Activated naive CD4-positive, alpha-beta T cell treated with anti-CD3 and anti-CD28 coated beads for 36 hours (primary cell): ENCODE data around the gene EXOC6B. TPM values are rescaled to one million over a fixed set of nuclear protein-coding genes. Genes with fewer than 3 reads are reported as not detected.

ENCODE experiments used
- CTCF ChIA-PET: fragments of 350-600 bp; sonication (Branson Sonifier 250); formaldehyde crosslinking; loops from one replicate; lab custom pipeline; 2021; ENCODE audit warnings: antibody characterized with exemption; lab: Charles Lee
- DNase-seq: peaks from one replicate; pipeline ENCODE4 v3.0.0-alpha.2; 2020
- H3K27ac Mint-ChIP-seq: one replicate; pipeline ENCODE4 v1.8.0; 2021; ENCODE audit warnings: mild to moderate bottlenecking, mixed read lengths
- H3K27me3 Mint-ChIP-seq: one replicate; pipeline ENCODE4 v1.8.0; 2021; ENCODE audit warnings: low read depth, mixed read lengths
- H3K36me3 Mint-ChIP-seq: one replicate; pipeline ENCODE4 v1.8.0; 2021; ENCODE audit warnings: low read depth, mixed read lengths
- H3K4me1 Mint-ChIP-seq: one replicate; pipeline ENCODE4 v1.8.0; 2021; ENCODE audit warnings: low read depth, mixed read lengths
- H3K4me3 Mint-ChIP-seq: one replicate; pipeline ENCODE4 v1.8.0; 2021; ENCODE audit warnings: mild to moderate bottlenecking, moderate library complexity, mixed read lengths
- H3K9me3 Mint-ChIP-seq: one replicate; pipeline ENCODE4 v1.8.0; 2021; ENCODE audit warnings: mixed read lengths
- intact Hi-C: fragments of 100-400 bp; cut with micrococcal nuclease; formaldehyde crosslinking; loops from one replicate; pipeline ENCODE4 v1.15.1; 2023
- total RNA-seq, 2 experiments: library from RNA; stranded (reverse); gene quantifications; one replicate each; pipeline ENCODE4 v1.2.3, GENCODE V29; 2021

The EXOC6B gene
- total RNA-seq, 2 experiments from 2014 or later = 6.1 to 7.5 TPM

GRCh38 chr2:72827966-72828646 is 2.3 kb upstream of the EXOC6B start:
- no peak for DNase-seq
- H3K9me3 Mint-ChIP-seq = no peaks in the 10 kb centered on the region
- peaks cover 2% of the 10 kb centered on the region for H3K36me3 Mint-ChIP-seq
- H3K4me3 Mint-ChIP-seq = no peak overlapping the region
- peaks cover 26% of the 10 kb centered on the region for H3K4me1 Mint-ChIP-seq
- H3K27me3 Mint-ChIP-seq = peaks cover 2% of the 10 kb centered on the region
- CTCF ChIA-PET = no interaction called here
- intact Hi-C loops = no loop called here
- no peak overlapping the region for H3K27ac Mint-ChIP-seq

GRCh38 chr2:72827487-72827886 is 1.7 kb upstream of the EXOC6B start:
- H3K27me3 Mint-ChIP-seq = peaks cover 2% of the 10 kb centered on the region
- intact Hi-C loops = no loop called here
- H3K4me3 Mint-ChIP-seq = no peak overlapping the region
- H3K27ac Mint-ChIP-seq = no peak overlapping the region
- no peaks in the 10 kb centered on the region for H3K9me3 Mint-ChIP-seq
- CTCF ChIA-PET = interaction anchor here (0.7 kb wide), 1 partner anchor 35 kb away, joined by 4 read pairs; no protein-coding TSS in a partner anchor
- peaks cover 2% of the 10 kb centered on the region for H3K36me3 Mint-ChIP-seq
- no peak for DNase-seq
- H3K4me1 Mint-ChIP-seq = peaks cover 31% of the 10 kb centered on the region

GRCh38 chr2:72826156-72826477 is 284 bp upstream of the EXOC6B start:
- no peak overlapping the region for H3K27ac Mint-ChIP-seq
- DNase-seq = no peak
- peaks cover 4% of the 10 kb centered on the region for H3K36me3 Mint-ChIP-seq
- peak overlapping the region; percentile 94 for H3K4me3 Mint-ChIP-seq
- H3K27me3 Mint-ChIP-seq = peaks cover 2% of the 10 kb centered on the region
- CTCF ChIA-PET = no interaction called here
- peaks cover 39% of the 10 kb centered on the region for H3K4me1 Mint-ChIP-seq
- H3K9me3 Mint-ChIP-seq = no peaks in the 10 kb centered on the region
- intact Hi-C loops = no loop called here

GRCh38 chr2:72824224-72824842 is 1.5 kb downstream of the EXOC6B start:
- no peaks in the 10 kb centered on the region for H3K9me3 Mint-ChIP-seq
- peak; percentile 18 for DNase-seq
- peaks cover 42% of the 10 kb centered on the region for H3K4me1 Mint-ChIP-seq
- H3K4me3 Mint-ChIP-seq = peak overlapping the region; percentile 94
- H3K27ac Mint-ChIP-seq = no peak overlapping the region
- H3K36me3 Mint-ChIP-seq = peaks cover 6% of the 10 kb centered on the region
- no peaks in the 10 kb centered on the region for H3K27me3 Mint-ChIP-seq
- CTCF ChIA-PET = interaction anchor here (0.6 to 1.6 kb wide), 2 partner anchors 38 to 50 kb away, joined by 5 read pairs; no protein-coding TSS in a partner anchor
- intact Hi-C loops = loop anchor here (2.0 kb wide), 1 partner anchor 54 kb away; no protein-coding TSS in a partner anchor

- intact Hi-C loops = no loop called here
- Mint-ChIP-seq H3K36me3 (peaks cover 6% of the 10 kb centered on the region), H3K4me1 (peaks cover 42% of the 10 kb centered on the region), H3K27ac (no peak overlapping the region), H3K27me3 (no peaks in the 10 kb centered on the region), H3K9me3 (no peaks in the 10 kb centered on the region), H3K4me3 (no peak overlapping the region)
- CTCF ChIA-PET = interaction anchor here (0.7 to 1.5 kb wide), 5 partner anchors 10 to 152 kb away, joined by 3 to 4 read pairs (median 3); no protein-coding TSS in a partner anchor
- DNase-seq = no peak
Observed at GRCh38 chr2:72822794-72823193, 3.0 kb downstream of the EXOC6B start.

GRCh38 chr2:72821983-72822382 is 3.9 kb downstream of the EXOC6B start:
- peaks cover 6% of the 10 kb centered on the region for H3K36me3 Mint-ChIP-seq
- no peaks in the 10 kb centered on the region for H3K27me3 Mint-ChIP-seq
- peaks cover 42% of the 10 kb centered on the region for H3K4me1 Mint-ChIP-seq
- intact Hi-C loops = no loop called here
- DNase-seq = no peak
- no peak overlapping the region for H3K27ac Mint-ChIP-seq
- CTCF ChIA-PET = interaction anchor here (0.7 to 1.5 kb wide), 4 partner anchors 9 to 152 kb away, joined by 3 to 4 read pairs (median 3); no protein-coding TSS in a partner anchor
- H3K4me3 Mint-ChIP-seq = no peak overlapping the region
- H3K9me3 Mint-ChIP-seq = no peaks in the 10 kb centered on the region

- no peak for DNase-seq
- no peaks in the 10 kb centered on the region for H3K27me3 Mint-ChIP-seq
- H3K4me1 Mint-ChIP-seq = peaks cover 39% of the 10 kb centered on the region
- CTCF ChIA-PET = no interaction called here
- intact Hi-C loops = no loop called here
- no peak overlapping the region for H3K4me3 Mint-ChIP-seq
- peaks cover 6% of the 10 kb centered on the region for H3K36me3 Mint-ChIP-seq
- no peak overlapping the region for H3K27ac Mint-ChIP-seq
- no peaks in the 10 kb centered on the region for H3K9me3 Mint-ChIP-seq
Observed at GRCh38 chr2:72821118-72821517, 4.7 kb downstream of the EXOC6B start.

GRCh38 chr2:72819501-72819900 is 6.3 kb downstream of the EXOC6B start:
- no peak for DNase-seq
- CTCF ChIA-PET = interaction anchor here (1.0 kb wide), 1 partner anchor 1834 kb away, joined by 4 read pairs; no protein-coding TSS in a partner anchor
- Mint-ChIP-seq H3K4me3 (no peak overlapping the region), H3K27me3 (no peaks in the 10 kb centered on the region), H3K4me1 (peaks cover 27% of the 10 kb centered on the region), H3K36me3 (peaks cover 4% of the 10 kb centered on the region), H3K27ac (no peak overlapping the region), H3K9me3 (no peaks in the 10 kb centered on the region)
- intact Hi-C loops = no loop called here

- Mint-ChIP-seq H3K27ac (no peak overlapping the region), H3K27me3 (no peaks in the 10 kb centered on the region), H3K9me3 (no peaks in the 10 kb centered on the region), H3K4me3 (no peak overlapping the region), H3K36me3 (no peaks in the 10 kb centered on the region), H3K4me1 (peaks cover 10% of the 10 kb centered on the region)
- intact Hi-C loops = no loop called here
- DNase-seq = no peak
- CTCF ChIA-PET = interaction anchor here (0.6 kb wide), 1 partner anchor 1302 kb away, joined by 3 read pairs; no protein-coding TSS in a partner anchor
Observed at GRCh38 chr2:72815655-72816278, 10.1 kb downstream of the EXOC6B start.

- H3K36me3 Mint-ChIP-seq = peaks cover 12% of the 10 kb centered on the region
- intact Hi-C loops = no loop called here
- DNase-seq = no peak
- H3K27ac Mint-ChIP-seq = no peak overlapping the region
- H3K4me1 Mint-ChIP-seq = peaks cover 7% of the 10 kb centered on the region
- H3K27me3 Mint-ChIP-seq = no peaks in the 10 kb centered on the region
- H3K9me3 Mint-ChIP-seq = peaks cover 11% of the 10 kb centered on the region
- no peak overlapping the region for H3K4me3 Mint-ChIP-seq
- CTCF ChIA-PET = interaction anchor here (0.6 to 1.4 kb wide), 3 partner anchors 9 to 454 kb away, joined by 3 to 4 read pairs (median 3); no protein-coding TSS in a partner anchor
Observed at GRCh38 chr2:72813841-72814240, 12.0 kb downstream of the EXOC6B start.

GRCh38 chr2:72810165-72810564 is 15.7 kb downstream of the EXOC6B start:
- peaks cover 7% of the 10 kb centered on the region for H3K4me1 Mint-ChIP-seq
- DNase-seq = no peak
- H3K36me3 Mint-ChIP-seq = peaks cover 17% of the 10 kb centered on the region
- CTCF ChIA-PET = no interaction called here
- no peaks in the 10 kb centered on the region for H3K27me3 Mint-ChIP-seq
- H3K9me3 Mint-ChIP-seq = peaks cover 12% of the 10 kb centered on the region
- intact Hi-C loops = no loop called here
- no peak overlapping the region for H3K27ac Mint-ChIP-seq
- no peak overlapping the region for H3K4me3 Mint-ChIP-seq

GRCh38 chr2:72809095-72809494 is 16.7 kb downstream of the EXOC6B start:
- CTCF ChIA-PET = interaction anchor here (1.3 kb wide), 1 partner anchor 53 kb away, joined by 3 read pairs; no protein-coding TSS in a partner anchor

More at GRCh38 chr2:72809095-72809494, 16.7 kb downstream of the EXOC6B start:
- intact Hi-C loops = no loop called here
- H3K36me3 Mint-ChIP-seq = peaks cover 17% of the 10 kb centered on the region
- no peak for DNase-seq
- H3K27ac Mint-ChIP-seq = no peak overlapping the region
- H3K4me1 Mint-ChIP-seq = peaks cover 7% of the 10 kb centered on the region
- peaks cover 12% of the 10 kb centered on the region for H3K9me3 Mint-ChIP-seq
- no peak overlapping the region for H3K4me3 Mint-ChIP-seq
- H3K27me3 Mint-ChIP-seq = no peaks in the 10 kb centered on the region
